Activated CD4-positive, alpha-beta memory T cell treated with anti-CD3 and anti-CD28 coated beads for 36 hours (primary cell): ENCODE results near the gene SERINC5. TPM values are rescaled to one million over a fixed set of nuclear protein-coding genes. Genes with fewer than 3 reads are reported as not detected.
A peak's percentile ranks its signal among the peaks of the same experiment; 100 is the strongest.
"Not testable (repeated sequence)": the region's sequence is repeated elsewhere in the genome, so short reads cannot be mapped to it uniquely, and the experiment has no call there.

ENCODE experiments used
- CTCF ChIA-PET: fragments of 350-600 bp; sonication (Branson Sonifier 250); formaldehyde crosslinking; loops from one replicate; lab custom pipeline; 2021; ENCODE audit warnings: antibody characterized with exemption, inconsistent platforms; lab: Charles Lee
- POLR2A ChIA-PET: fragments of 350-600 bp; sonication (Branson Sonifier 250); formaldehyde crosslinking; loops from one replicate; lab custom pipeline; 2021; ENCODE audit warnings: antibody characterized with exemption; lab: Charles Lee
- DNase-seq: peaks from one replicate; pipeline ENCODE4 v3.0.0-alpha.2; 2020
- H3K27ac Mint-ChIP-seq: one replicate; pipeline ENCODE4 v1.8.0; 2021; ENCODE audit warnings: mixed read lengths
- H3K27me3 Mint-ChIP-seq: one replicate; pipeline ENCODE4 v1.8.0; 2021; ENCODE audit warnings: mixed read lengths
- H3K36me3 Mint-ChIP-seq: one replicate; pipeline ENCODE4 v1.8.0; 2021; ENCODE audit warnings: mixed read lengths
- H3K4me1 Mint-ChIP-seq: one replicate; pipeline ENCODE4 v1.8.0; 2021; ENCODE audit warnings: low read depth, mixed read lengths
- H3K4me3 Mint-ChIP-seq: one replicate; pipeline ENCODE4 v1.8.0; 2021; ENCODE audit warnings: mild to moderate bottlenecking, mixed read lengths
- H3K9me3 Mint-ChIP-seq: one replicate; pipeline ENCODE4 v1.8.0; 2021; ENCODE audit warnings: mixed read lengths
- intact Hi-C: fragments of 100-400 bp; cut with micrococcal nuclease; formaldehyde crosslinking; loops from one replicate; pipeline ENCODE4 v1.15.1; 2023
- total RNA-seq, 2 experiments: library from RNA; stranded (reverse); gene quantifications; one replicate each; pipeline ENCODE4 v1.2.3, GENCODE V29; 2021

Gene SERINC5
- total RNA-seq, 2 experiments from 2014 or later, result 42.8 to 48.0 TPM

- Mint-ChIP-seq H3K4me3 (no peak overlapping the region), H3K27ac (no peak overlapping the region), H3K36me3 (no peaks in the 10 kb centered on the region), H3K4me1 (peaks cover 15% of the 10 kb centered on the region), H3K9me3 (no peaks in the 10 kb centered on the region), H3K27me3 (no peaks in the 10 kb centered on the region)
- intact Hi-C loops, result loop anchor here (10.0 kb wide), 1 partner anchor 1297 kb away; the partner anchor contains the start of gene ARSB
- DNase-seq, result no peak
- POLR2A ChIA-PET, result no interaction called here
- CTCF ChIA-PET, result interaction anchor here (1.0 kb wide), 1 partner anchor 357 kb away, joined by 4 read pairs; no protein-coding TSS in a partner anchor
These were observed 26.2 kb upstream of the SERINC5 start for GRCh38 chr5:80282054-80282453.

- Mint-ChIP-seq H3K27me3 (no peaks in the 10 kb centered on the region), H3K9me3 (no peaks in the 10 kb centered on the region), H3K4me3 (no peak overlapping the region), H3K27ac (no peak overlapping the region), H3K4me1 (peaks cover 10% of the 10 kb centered on the region), H3K36me3 (no peaks in the 10 kb centered on the region)
- DNase-seq, result no peak
- intact Hi-C loops, result loop anchor here (10.0 kb wide), 1 partner anchor 282 kb away; the partner anchor contains the start of gene MTX3
- CTCF ChIA-PET, result interaction anchor here (0.7 to 5.1 kb wide), 3 partner anchors 186 to 198 kb away, joined by 5 to 49 read pairs (median 6); no protein-coding TSS in a partner anchor
- POLR2A ChIA-PET, result no interaction called here
These were observed 21.3 kb upstream of the SERINC5 start for GRCh38 chr5:80277191-80277590.

GRCh38 chr5:80276186-80276585 lies 20.3 kb upstream of the SERINC5 start:
- Mint-ChIP-seq H3K4me1 (peaks cover 14% of the 10 kb centered on the region), H3K36me3 (no peaks in the 10 kb centered on the region), H3K27ac (no peak overlapping the region), H3K9me3 (no peaks in the 10 kb centered on the region), H3K4me3 (no peak overlapping the region), H3K27me3 (no peaks in the 10 kb centered on the region)
- intact Hi-C loops, result loop anchor here (10.0 kb wide), 1 partner anchor 281 kb away; the partner anchor contains the start of gene MTX3
- CTCF ChIA-PET, result interaction anchor here (1.1 to 5.1 kb wide), 4 partner anchors 9 to 192 kb away, joined by 4 to 49 read pairs (median 5); no protein-coding TSS in a partner anchor
- no peak for DNase-seq
- POLR2A ChIA-PET, result no interaction called here

- H3K36me3 Mint-ChIP-seq, result no peaks in the 10 kb centered on the region
- ChIA-PET CTCF (interaction anchor here (0.6 to 5.1 kb wide), 6 partner anchors 10 to 184 kb away, joined by 3 to 49 read pairs (median 4); no protein-coding TSS in a partner anchor), POLR2A (no interaction called here)
- H3K4me3 Mint-ChIP-seq, result no peak overlapping the region
- H3K9me3 Mint-ChIP-seq, result no peaks in the 10 kb centered on the region
- no peak overlapping the region for H3K27ac Mint-ChIP-seq
- intact Hi-C loops, result loop anchor here (1.0 to 10.0 kb wide), 3 partner anchors 59 to 281 kb away; partner anchors contain the start of gene MTX3
- peak; percentile 27 for DNase-seq
- H3K4me1 Mint-ChIP-seq, result peaks cover 18% of the 10 kb centered on the region
- H3K27me3 Mint-ChIP-seq, result no peaks in the 10 kb centered on the region
These were observed 19.5 kb upstream of the SERINC5 start for GRCh38 chr5:80275347-80275746.

- peak; percentile 34 for DNase-seq
- CTCF ChIA-PET, result interaction anchor here (0.7 to 1.1 kb wide), 3 partner anchors 16 to 179 kb away, joined by 3 to 5 read pairs (median 4); no protein-coding TSS in a partner anchor
- intact Hi-C loops, result loop anchor here (1.0 to 10.0 kb wide), 3 partner anchors 14 to 276 kb away; partner anchors contain the start of genes MTX3 and SERINC5
These were observed 14.7 kb upstream of the SERINC5 start for GRCh38 chr5:80270543-80270942.

GRCh38 chr5:80269991-80270438 lies 14.2 kb upstream of the SERINC5 start:
- Mint-ChIP-seq H3K36me3 (no peaks in the 10 kb centered on the region), H3K4me1 (peaks cover 26% of the 10 kb centered on the region), H3K4me3 (peak overlapping the region; percentile 10), H3K9me3 (no peaks in the 10 kb centered on the region), H3K27ac (peak overlapping the region; percentile 94), H3K27me3 (no peaks in the 10 kb centered on the region)
- intact Hi-C loops, result loop anchor here (1.0 to 10.0 kb wide), 3 partner anchors 14 to 275 kb away; partner anchors contain the start of genes MTX3 and SERINC5
- CTCF ChIA-PET, result interaction anchor here (0.7 to 1.5 kb wide), 4 partner anchors 16 to 178 kb away, joined by 3 to 5 read pairs (median 4); no protein-coding TSS in a partner anchor
- DNase-seq, result peak; percentile 46
- POLR2A ChIA-PET, result interaction anchor here (4.7 kb wide), 1 partner anchor 14 kb away, joined by 32 read pairs; the partner anchor contains the start of gene SERINC5

More at GRCh38 chr5:80270543-80270942, 14.7 kb upstream of the SERINC5 start:
- peak overlapping the region; percentile 10 for H3K4me3 Mint-ChIP-seq
- H3K9me3 Mint-ChIP-seq, H3K36me3 Mint-ChIP-seq, H3K27me3 Mint-ChIP-seq: not testable (repeated sequence)
- H3K27ac Mint-ChIP-seq, result peak overlapping the region; percentile 94
- H3K4me1 Mint-ChIP-seq, result peaks cover 30% of the 10 kb centered on the region
- POLR2A ChIA-PET, result interaction anchor here (4.7 kb wide), 1 partner anchor 14 kb away, joined by 32 read pairs; the partner anchor contains the start of gene SERINC5

GRCh38 chr5:80268916-80269315 lies 13.1 kb upstream of the SERINC5 start:
- Mint-ChIP-seq H3K27me3 (no peaks in the 10 kb centered on the region), H3K9me3 (no peaks in the 10 kb centered on the region), H3K4me1 (peaks cover 29% of the 10 kb centered on the region), H3K36me3 (no peaks in the 10 kb centered on the region), H3K4me3 (peak overlapping the region; percentile 20), H3K27ac (peak overlapping the region; percentile 82)
- intact Hi-C loops, result no loop called here
- POLR2A ChIA-PET, result interaction anchor here (1.0 to 4.7 kb wide), 2 partner anchors 13 to 143 kb away, joined by 3 to 32 read pairs; partner anchors contain the start of gene SERINC5
- no peak for DNase-seq
- CTCF ChIA-PET, result interaction anchor here (0.7 to 1.5 kb wide), 5 partner anchors 13 to 186 kb away, joined by 3 to 5 read pairs (median 3); partner anchors contain the start of gene SERINC5

GRCh38 chr5:80266566-80266965 lies 10.7 kb upstream of the SERINC5 start:
- CTCF ChIA-PET, result interaction anchor here (0.9 to 1.4 kb wide), 2 partner anchors 11 to 175 kb away, joined by 3 to 4 read pairs; partner anchors contain the start of gene SERINC5
- Mint-ChIP-seq H3K4me3 (no peak overlapping the region), H3K27ac (no peak overlapping the region), H3K27me3 (no peaks in the 10 kb centered on the region), H3K36me3 (no peaks in the 10 kb centered on the region), H3K9me3 (no peaks in the 10 kb centered on the region), H3K4me1 (peaks cover 25% of the 10 kb centered on the region)
- intact Hi-C loops, result no loop called here
- POLR2A ChIA-PET, result interaction anchor here (4.7 kb wide), 1 partner anchor 10 kb away, joined by 32 read pairs; the partner anchor contains the start of gene SERINC5
- no peak for DNase-seq

- ChIA-PET CTCF (interaction anchor here (1.0 kb wide), 1 partner anchor 109 kb away, joined by 3 read pairs; no protein-coding TSS in a partner anchor), POLR2A (no interaction called here)
- DNase-seq, result no peak
- H3K27me3 Mint-ChIP-seq, result no peaks in the 10 kb centered on the region
- intact Hi-C loops, result no loop called here
- H3K4me1 Mint-ChIP-seq, result peaks cover 17% of the 10 kb centered on the region
- peaks cover 12% of the 10 kb centered on the region for H3K36me3 Mint-ChIP-seq
- H3K9me3 Mint-ChIP-seq, result no peaks in the 10 kb centered on the region
- no peak overlapping the region for H3K27ac Mint-ChIP-seq
- no peak overlapping the region for H3K4me3 Mint-ChIP-seq
These were observed 4.6 kb upstream of the SERINC5 start for GRCh38 chr5:80260461-80260860.

GRCh38 chr5:80259511-80260203 lies 3.8 kb upstream of the SERINC5 start:
- no peak overlapping the region for H3K27ac Mint-ChIP-seq
- H3K9me3 Mint-ChIP-seq, result no peaks in the 10 kb centered on the region
- peaks cover 16% of the 10 kb centered on the region for H3K4me1 Mint-ChIP-seq
- POLR2A ChIA-PET, result no interaction called here
- no peak for DNase-seq
- H3K36me3 Mint-ChIP-seq, result peaks cover 12% of the 10 kb centered on the region
- H3K4me3 Mint-ChIP-seq, result no peak overlapping the region
- CTCF ChIA-PET, result interaction anchor here (0.6 kb wide), 1 partner anchor 48 kb away, joined by 3 read pairs; no protein-coding TSS in a partner anchor
- intact Hi-C loops, result loop anchor here (5.0 to 10.0 kb wide), 2 partner anchors 148 to 395 kb away; partner anchors contain the start of genes DHFR, MSH3 and ZFYVE16
- H3K27me3 Mint-ChIP-seq, result no peaks in the 10 kb centered on the region

GRCh38 chr5:80255431-80255810 lies 427 bp downstream of the SERINC5 start:
- ChIA-PET POLR2A (interaction anchor here (0.7 to 7.5 kb wide), 23 partner anchors 9 to 265 kb away, joined by 3 to 70 read pairs (median 8); no protein-coding TSS in a partner anchor), CTCF (interaction anchor here (0.8 to 5.6 kb wide), 10 partner anchors 8 to 164 kb away, joined by 3 to 34 read pairs (median 6); no protein-coding TSS in a partner anchor)
- Mint-ChIP-seq H3K4me3 (peak overlapping the region; percentile 83), H3K27me3 (no peaks in the 10 kb centered on the region), H3K36me3 (peaks cover 22% of the 10 kb centered on the region), H3K9me3 (no peaks in the 10 kb centered on the region), H3K27ac (peak overlapping the region; percentile 87), H3K4me1 (peaks cover 50% of the 10 kb centered on the region)
- DNase-seq, result peak; percentile 71
- intact Hi-C loops, result loop anchor here (2.0 to 10.0 kb wide), 4 partner anchors 21 to 399 kb away; partner anchors contain the start of genes DHFR, MSH3 and ZFYVE16
